NB4 (cell line): ENCODE results near the gene RBMS1.

Experiments
- MYC ChIP-seq: IDR thresholded peaks from 2 replicates; pipeline ENCODE4 v1.6.1; 2011; ENCODE audit warnings: low read depth, low read length
- POLR2A ChIP-seq: IDR thresholded peaks from 2 replicates; pipeline ENCODE4 v1.6.1; 2011; ENCODE audit warnings: mild to moderate bottlenecking; ENCODE audit not compliant: insufficient read length; ENCODE audit errors: extremely low read depth
- TF ChIP-seq, protein P1 (sequence below): IDR thresholded peaks from one replicate; pipeline ENCODE4 v1.5.1; 2012; ENCODE audit warnings: low read depth, low read length

DNA sequence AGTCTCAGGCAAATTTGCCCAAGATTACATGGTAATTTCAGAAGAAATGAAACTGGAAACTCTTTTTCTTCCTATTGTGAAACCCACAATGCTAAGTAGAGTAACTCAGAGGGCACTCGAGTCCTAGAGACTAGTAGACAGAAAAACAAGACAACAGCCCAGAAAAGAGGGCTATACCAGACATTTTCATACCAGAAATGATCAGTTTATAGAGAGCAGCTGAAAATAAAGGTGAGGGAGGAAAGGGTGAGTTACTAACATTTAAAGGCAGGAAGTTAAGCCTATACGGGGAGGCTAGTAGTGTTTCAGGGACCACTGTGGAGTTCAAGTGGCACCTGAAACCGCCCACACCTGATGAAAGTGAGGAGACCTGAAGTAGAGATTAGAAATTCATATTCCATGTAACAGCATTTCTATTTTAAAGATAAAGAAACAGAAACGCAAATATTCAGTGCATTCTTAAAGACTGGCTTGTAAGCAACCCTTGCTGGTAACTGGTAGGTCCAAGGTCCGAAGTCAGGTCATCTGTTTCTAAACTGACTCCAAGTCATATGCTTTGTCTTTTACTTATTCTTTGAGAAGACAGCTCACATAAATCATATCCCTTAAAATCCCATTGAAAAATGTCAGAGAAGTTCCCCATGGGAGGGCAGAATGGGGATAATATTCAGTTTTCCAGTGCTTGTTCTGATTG lies 148.4 kb downstream of the RBMS1 start:
- TF ChIP-seq, protein P1, sequence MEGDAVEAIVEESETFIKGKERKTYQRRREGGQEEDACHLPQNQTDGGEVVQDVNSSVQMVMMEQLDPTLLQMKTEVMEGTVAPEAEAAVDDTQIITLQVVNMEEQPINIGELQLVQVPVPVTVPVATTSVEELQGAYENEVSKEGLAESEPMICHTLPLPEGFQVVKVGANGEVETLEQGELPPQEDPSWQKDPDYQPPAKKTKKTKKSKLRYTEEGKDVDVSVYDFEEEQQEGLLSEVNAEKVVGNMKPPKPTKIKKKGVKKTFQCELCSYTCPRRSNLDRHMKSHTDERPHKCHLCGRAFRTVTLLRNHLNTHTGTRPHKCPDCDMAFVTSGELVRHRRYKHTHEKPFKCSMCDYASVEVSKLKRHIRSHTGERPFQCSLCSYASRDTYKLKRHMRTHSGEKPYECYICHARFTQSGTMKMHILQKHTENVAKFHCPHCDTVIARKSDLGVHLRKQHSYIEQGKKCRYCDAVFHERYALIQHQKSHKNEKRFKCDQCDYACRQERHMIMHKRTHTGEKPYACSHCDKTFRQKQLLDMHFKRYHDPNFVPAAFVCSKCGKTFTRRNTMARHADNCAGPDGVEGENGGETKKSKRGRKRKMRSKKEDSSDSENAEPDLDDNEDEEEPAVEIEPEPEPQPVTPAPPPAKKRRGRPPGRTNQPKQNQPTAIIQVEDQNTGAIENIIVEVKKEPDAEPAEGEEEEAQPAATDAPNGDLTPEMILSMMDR = no peak
- TF ChIP-seq POLR2A (no peak), MYC (no peak)
